Astrocyte of the spinal cord (primary cell): ENCODE measurements around the gene ARHGEF4.
A peak's percentile ranks its signal among the peaks of the same experiment; 100 is the strongest.

ENCODE experiments used
- DNase-seq: peaks from one replicate; pipeline ENCODE4 v3.0.0; 2011; ENCODE audit warnings: low read depth, low spot score
- H3K4me3 ChIP-seq: 2 replicates; pipeline ENCODE4 v1.5.1; 2011; ENCODE audit warnings: low read depth, mild to moderate bottlenecking, low read length, moderate library complexity
- CTCF ChIP-seq: IDR thresholded peaks from 2 replicates; pipeline ENCODE4 v1.5.1; 2012; ENCODE audit warnings: low read depth, mild to moderate bottlenecking, low read length, inconsistent platforms
- in situ Hi-C: cut with HindIII; loops from 2 replicates; pipeline ENCODE4 v1.10.0; 2017; ENCODE audit warnings: low sequenced_read_pairs

ARHGEF4 gene

GRCh38 chr2:130918393-130918792, 81.7 kb downstream of the ARHGEF4 start:
- no peak for TF ChIP-seq CTCF
- in situ Hi-C loops: no loop called here
- DNase-seq: no peak
- H3K4me3 ChIP-seq: no peak overlapping the region

GRCh38 chr2:130920415-130921163, 83.9 kb downstream of the ARHGEF4 start:
- TF ChIP-seq CTCF: peak; percentile 94
- DNase-seq: peak; percentile 72
- H3K4me3 ChIP-seq: no peak overlapping the region
- in situ Hi-C loops: no loop called here

GRCh38 chr2:130921164-130921476, 84.4 kb downstream of the ARHGEF4 start:
- H3K4me3 ChIP-seq: no peak overlapping the region
- no peak for DNase-seq
- in situ Hi-C loops: no loop called here
- no peak for TF ChIP-seq CTCF

- H3K4me3 ChIP-seq: no peak overlapping the region
- DNase-seq: no peak
- in situ Hi-C loops: no loop called here
- TF ChIP-seq CTCF: no peak
Observed at GRCh38 chr2:130922417-130922816, 85.7 kb downstream of the ARHGEF4 start.

GRCh38 chr2:130928385-130928784, 91.7 kb downstream of the ARHGEF4 start:
- DNase-seq: no peak
- no peak for TF ChIP-seq CTCF
- no peak overlapping the region for H3K4me3 ChIP-seq
- in situ Hi-C loops: no loop called here

GRCh38 chr2:130930740-130931659, 94.3 kb downstream of the ARHGEF4 start:
- in situ Hi-C loops: no loop called here
- TF ChIP-seq CTCF: no peak
- DNase-seq: no peak
- H3K4me3 ChIP-seq: no peak overlapping the region
